Thyroid gland (tissue), 4 donors: ENCODE data around the gene MYD88. TPM values are rescaled to one million over a fixed set of nuclear protein-coding genes. Genes with fewer than 3 reads are reported as not detected.

ENCODE experiments used
- DNase-seq, 2 donors: peaks; one replicate each; pipeline ENCODE4 v3.0.0-alpha.2; 2019
- H3K27ac ChIP-seq, 3 donors: fragments of 200-600 bp; sonication (generic); 1 replicate in 2 of 3; 2 replicates in 1 of 3; pipeline ENCODE4 v1.5.1; 2016 to 2019; ENCODE audit warnings: mild to moderate bottlenecking in 1 of 3, moderate library complexity in 1 of 3
- H3K27me3 ChIP-seq: fragments of 200-600 bp; sonication (generic); one replicate; pipeline ENCODE4 v1.5.1; 2019
- H3K36me3 ChIP-seq, 2 donors: fragments of 200-600 bp; sonication (generic); one replicate each; pipeline ENCODE4 v1.5.1; 2016 to 2019
- H3K4me1 ChIP-seq, 2 donors: fragments of 200-600 bp; sonication (generic); one replicate each; pipeline ENCODE4 v1.5.1; 2017 to 2019
- H3K4me3 ChIP-seq, 3 donors: fragments of 200-600 bp; sonication (generic); replicated peaks in 1 of 3; 1 replicate in 2 of 3; 2 replicates in 1 of 3; pipeline ENCODE4 v1.5.1; 2016; ENCODE audit warnings: mild to moderate bottlenecking in 1 of 3
- H3K9me3 ChIP-seq: fragments of 200-600 bp; sonication (generic); one replicate; pipeline ENCODE4 v1.5.1; 2017
- CTCF ChIP-seq, 6 experiments: fragments of 200-600 bp in 3 of 6; fragments of 450-650 bp in 3 of 6; sonication (generic) in 3 of 6; IDR thresholded peaks; one replicate each; pipeline ENCODE4 v1.5.1; 2016 to 2019; ENCODE audit warnings: antibody characterized with exemption in 6 of 6, mild to moderate bottlenecking in 2 of 6, inconsistent platforms in 1 of 6, moderate library complexity in 1 of 6
- POLR2A ChIP-seq, 2 donors: fragments of 450-650 bp; IDR thresholded peaks; one replicate each; pipeline ENCODE4 v1.6.1; 2017; ENCODE audit warnings: antibody characterized with exemption in 2 of 2, mild to moderate bottlenecking in 2 of 2, moderate library complexity in 1 of 2
- WGBS, 2 donors: methylation state at CpG; one replicate each; pipeline ENCODE4 v1.1.5; 2017; 5-methylcytosine and 5-hydroxymethylcytosine counted together
- intact Hi-C: fragments of 100-400 bp; cut with DNase I; formaldehyde crosslinking; loops from one replicate; pipeline ENCODE4 v1.15.1; 2023
- total RNA-seq, 4 donors: library from RNA; depleted of rRNA; stranded (reverse); fragments of >200 nt; gene quantifications; one replicate each; pipeline ENCODE4 v1.2.3, GENCODE V29; 2016

Gene MYD88
- total RNA-seq: 10 to 100 TPM; 18.0 to 23.8 (median 20.2) TPM

GRCh38 chr3:38138349-38139190 is at the start of gene MYD88:
Gene MYD88, plus strand, starts transcription at chr3:38138661. Its CDS starts 40 bp downstream, at chr3:38138701.
- 3 to 8% methylated on average over 17 to 31 of the region's 65 CpGs for WGBS, 2 donors
- H3K4me3 ChIP-seq: peak within 1 kb of the TSS; percentile 46 to 92 (median 73)
- DNase-seq: peak; percentile 71 to 75
- peak in 1 of 2 donors; percentile 67 for TF ChIP-seq POLR2A (IDR thresholded peaks at IDR 0.05)
- peak in 1 of 6 experiments; percentile 12 for TF ChIP-seq CTCF (IDR thresholded peaks at IDR 0.05)
- peak within 1 kb of the TSS; percentile 49 to 94 (median 89) for H3K27ac ChIP-seq
- H3K27me3 ChIP-seq: no peaks in the 10 kb centered on the region
- intact Hi-C loops: loop anchor here (10.0 kb wide), 1 partner anchor 206 kb away; the partner anchor contains the start of gene XYLB
- H3K9me3 ChIP-seq: no peaks in the 10 kb centered on the region
- H3K4me1 ChIP-seq: peaks cover 35 to 42% of the 10 kb centered on the region in 2 donors
- peaks cover 0 to 9% of the 10 kb centered on the region in 2 donors for H3K36me3 ChIP-seq

- intact Hi-C loops: no loop called here
- no peaks in the 10 kb centered on the region for H3K4me1 ChIP-seq
- H3K36me3 ChIP-seq: no peaks in the 10 kb centered on the region
- TF ChIP-seq POLR2A (IDR thresholded peaks at IDR 0.05): no peak
- TF ChIP-seq CTCF (IDR thresholded peaks at IDR 0.05): no peak
- no peaks in the 10 kb centered on the region for H3K9me3 ChIP-seq
- H3K4me3 ChIP-seq: no peak overlapping the region
- WGBS, 2 donors: 73 to 79% methylated on average over 2 of the region's 2 CpGs
- no peaks in the 10 kb centered on the region for H3K27me3 ChIP-seq
- DNase-seq: no peak
- H3K27ac ChIP-seq: no peak overlapping the region
Measured at GRCh38 chr3:38089163-38089562, 49.3 kb upstream of the MYD88 start.

- H3K4me1 ChIP-seq: no peaks in the 10 kb centered on the region
- H3K36me3 ChIP-seq: no peaks in the 10 kb centered on the region
- no peaks in the 10 kb centered on the region for H3K9me3 ChIP-seq
- DNase-seq: no peak
- H3K4me3 ChIP-seq: no peak overlapping the region
- TF ChIP-seq POLR2A (IDR thresholded peaks at IDR 0.05): no peak
- TF ChIP-seq CTCF (IDR thresholded peaks at IDR 0.05): no peak
- no peak overlapping the region for H3K27ac ChIP-seq
- 87 to 88% methylated on average over 3 of the region's 3 CpGs for WGBS, 2 donors
- no peaks in the 10 kb centered on the region for H3K27me3 ChIP-seq
- intact Hi-C loops: no loop called here
Measured at GRCh38 chr3:38090453-38090852, 48.0 kb upstream of the MYD88 start.

GRCh38 chr3:38094999-38095398 is 43.5 kb upstream of the MYD88 start:
- intact Hi-C loops: no loop called here
- 85 to 95% methylated on average over 3 of the region's 3 CpGs for WGBS, 2 donors
- no peaks in the 10 kb centered on the region for H3K9me3 ChIP-seq
- no peaks in the 10 kb centered on the region for H3K4me1 ChIP-seq
- no peak overlapping the region for H3K4me3 ChIP-seq
- no peak for DNase-seq
- no peak overlapping the region for H3K27ac ChIP-seq
- TF ChIP-seq POLR2A (IDR thresholded peaks at IDR 0.05) (no peak), CTCF (IDR thresholded peaks at IDR 0.05) (no peak)
- no peaks in the 10 kb centered on the region for H3K27me3 ChIP-seq
- H3K36me3 ChIP-seq: no peaks in the 10 kb centered on the region
